Measurements from ENCODE around the gene ORM2.

- no peak for TF ChIP-seq POLR2A (IDR thresholded peaks at IDR 0.05; ENCODE audit: low read depth, low read length)
- TF ChIP-seq POLR2AphosphoS5 (IDR thresholded peaks at IDR 0.05; ENCODE audit: low read depth, low read length), result no peak
- no peak for TF ChIP-seq TAF1 (IDR thresholded peaks at IDR 0.05; ENCODE audit: borderline replicate concordance, low read depth, low read length)
Measured at GRCh38 chr9:114312513-114312875, 17.2 kb upstream of the ORM2 start.
